Regular cardiac myocyte (primary cell): ENCODE measurements around the gene MAN1C1. TPM values are rescaled to one million over a fixed set of nuclear protein-coding genes. Genes with fewer than 3 reads are reported as not detected.

Experiments
- total RNA-seq: library from RNA; depleted of rRNA; stranded (reverse); fragments of >200 nt; gene quantifications from 2 replicates; pipeline ENCODE4 v1.2.3, GENCODE V29; 2014

Gene MAN1C1
- total RNA-seq: 0.38 and 6.5 TPM in 2 replicates

DNA sequence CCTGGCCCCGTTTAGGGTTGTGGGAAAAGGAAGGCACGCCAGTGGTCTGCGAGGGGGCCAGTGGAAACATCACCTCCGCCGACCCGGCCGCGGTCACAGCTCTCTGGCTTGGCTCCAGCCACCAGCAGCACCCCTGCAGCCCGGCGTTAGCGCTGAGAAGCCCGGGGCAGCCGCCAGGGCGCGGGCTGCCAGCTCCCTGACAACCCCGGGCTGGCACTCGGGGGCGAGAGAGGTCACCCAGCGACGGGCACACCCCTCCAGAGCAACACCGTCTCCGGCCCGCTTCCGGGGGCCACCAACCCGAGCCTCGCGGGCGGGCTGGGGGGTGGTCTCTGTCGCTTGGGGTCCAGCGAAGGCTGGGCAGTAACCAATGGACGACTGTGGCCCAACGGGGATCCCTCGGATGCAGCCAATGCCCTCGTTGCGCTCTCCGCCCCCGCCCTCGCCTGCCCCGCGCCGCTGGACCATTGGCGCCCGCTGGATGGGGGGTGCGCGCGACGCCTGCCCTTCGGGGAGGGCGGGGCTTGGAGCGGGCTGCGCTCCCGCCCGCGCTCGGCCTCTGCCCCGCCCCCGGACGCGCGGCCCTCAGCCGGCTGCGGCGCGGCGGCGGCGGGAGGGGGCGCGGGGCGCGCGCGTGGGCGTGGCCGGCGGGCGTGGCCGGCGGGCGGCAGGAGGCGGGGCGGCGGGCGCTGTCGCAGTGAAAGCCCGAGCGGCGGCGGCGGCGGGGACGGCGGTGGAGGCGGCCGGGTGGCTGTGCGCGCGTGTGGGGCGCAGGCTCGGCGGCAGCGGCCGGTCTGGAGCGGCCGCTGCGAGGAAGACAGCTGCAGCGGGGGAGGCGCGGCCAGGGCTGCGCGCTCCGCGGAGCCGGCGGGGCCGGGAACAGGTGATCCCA, at the start of gene MAN1C1:
Gene MAN1C1 (plus strand): TSS at position 697 of the 892 bp plus-strand sequence. CDS start 1,007 bp downstream, outside the sequence.

DNA sequence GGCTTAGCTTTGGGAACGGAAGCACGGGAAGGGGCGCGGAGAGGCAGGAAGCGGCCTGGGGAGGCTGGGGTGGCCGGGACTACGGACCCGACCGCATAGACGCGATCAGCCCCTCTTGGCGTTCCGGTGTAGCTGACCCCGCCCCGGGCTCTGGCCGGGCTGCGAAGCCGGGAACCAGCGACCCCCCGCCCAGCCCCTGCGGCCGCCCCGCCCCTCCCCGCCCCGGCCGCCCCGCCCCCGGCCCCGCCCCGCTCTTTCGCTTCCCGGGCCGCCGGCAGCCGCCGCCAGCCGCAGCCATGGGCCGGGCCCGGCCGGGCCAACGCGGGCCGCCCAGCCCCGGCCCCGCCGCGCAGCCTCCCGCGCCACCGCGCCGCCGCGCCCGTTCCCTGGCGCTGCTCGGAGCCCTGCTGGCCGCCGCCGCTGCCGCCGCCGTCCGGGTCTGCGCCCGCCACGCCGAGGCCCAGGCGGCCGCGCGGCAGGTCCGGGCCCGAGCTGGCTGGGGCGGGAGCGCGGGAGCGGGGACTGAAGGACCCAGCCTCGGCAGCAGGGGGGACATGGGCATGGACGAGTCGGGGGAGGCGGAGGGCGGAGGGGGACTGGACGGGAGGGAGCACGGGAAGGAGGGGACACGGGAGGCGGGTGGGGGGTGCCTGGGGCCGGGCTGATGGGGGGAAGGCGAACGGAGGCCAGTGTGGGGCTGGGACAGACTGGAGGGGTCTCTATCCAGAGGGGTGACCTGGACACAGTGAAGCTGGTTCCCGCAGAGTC, 183.5 kb downstream of the MAN1C1 start, which contains the start of gene SELENON:
Gene SELENON (plus strand): TSS at position 259 of the 768 bp plus-strand sequence. CDS start 38 bp downstream, at position 297.

DNA sequence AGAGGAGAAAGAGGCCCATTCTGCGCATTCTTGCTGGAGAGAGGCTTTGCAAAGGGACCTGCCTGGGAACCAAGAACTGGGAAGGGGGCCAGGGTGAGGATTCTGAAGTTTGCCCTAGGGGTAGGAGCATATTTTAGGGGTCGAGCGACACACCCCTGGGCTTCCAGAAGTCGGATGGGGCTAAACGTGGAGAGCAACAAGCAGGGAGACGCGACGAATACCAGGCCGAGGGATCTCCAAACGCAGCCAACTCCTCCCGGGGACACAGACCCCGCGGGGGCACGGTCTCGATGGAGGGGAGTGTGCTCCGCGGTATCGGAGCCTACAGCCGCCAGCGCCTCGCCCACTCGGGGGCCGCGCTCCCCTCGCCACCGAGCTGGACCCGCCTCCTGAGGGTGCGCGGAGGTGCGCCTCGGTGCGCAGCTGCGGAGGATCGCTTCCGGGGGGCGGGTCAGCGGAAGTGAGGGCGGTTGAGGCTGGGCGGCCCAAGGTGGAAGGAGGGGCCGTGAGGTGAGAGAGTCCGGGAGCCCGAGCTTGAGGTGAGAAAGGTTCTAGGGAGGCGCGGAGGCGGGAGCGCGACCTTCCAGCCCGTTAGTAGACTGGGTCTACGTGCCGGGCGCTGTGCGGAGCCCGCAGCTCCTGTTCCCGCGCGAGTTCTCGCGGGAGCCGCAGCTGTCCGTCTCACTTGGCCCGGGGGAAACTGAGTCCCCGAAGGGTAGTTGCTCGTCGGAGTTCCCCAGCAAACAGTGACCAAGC, 203.1 kb downstream of the MAN1C1 start, which contains the start of gene MTFR1L:
Gene MTFR1L (plus strand): TSS at position 464 of the 756 bp plus-strand sequence. CDS start 3,151 bp downstream, outside the sequence.

Other genes starting within 250 kb of the MAN1C1 start
- 1.2 and 1.7 TPM in 2 replicates for gene RHCE, start 196.0 kb upstream of the MAN1C1 start, total RNA-seq
- 15.0 and 17.5 TPM in 2 replicates for gene MACO1, start 185.9 kb upstream of the MAN1C1 start, total RNA-seq
- 21.1 and 21.7 TPM in 2 replicates for gene LDLRAP1, start 73.2 kb upstream of the MAN1C1 start, total RNA-seq
- gene SELENON, start 183.4 kb downstream of the MAN1C1 start, total RNA-seq: 10.0 and 11.8 TPM in 2 replicates
- 35.0 and 39.9 TPM in 2 replicates for gene MTFR1L, start 203.2 kb downstream of the MAN1C1 start, total RNA-seq
- gene AUNIP, start 242.7 kb downstream of the MAN1C1 start, total RNA-seq: 0.56 and 5.6 TPM in 2 replicates